WERI-Rb-1 (cell line): ENCODE data around the gene MYBPC2.
A peak's percentile ranks its signal among the peaks of the same experiment; 100 is the strongest.
"Not testable (repeated sequence)": the region's sequence is repeated elsewhere in the genome, so short reads cannot be mapped to it uniquely, and the experiment has no call there.

ENCODE experiments used
- DNase-seq: peaks from one replicate; pipeline ENCODE4 v3.0.0-alpha.2; 2020
- H3K27ac ChIP-seq: fragments of 250-450 bp; sonication (Bioruptor Pico); 2 replicates; pipeline ENCODE4 v1.5.1; 2020; ENCODE audit warnings: mild to moderate bottlenecking, moderate library complexity
- H3K27me3 ChIP-seq: fragments of 250-450 bp; sonication (Bioruptor Pico); 2 replicates; pipeline ENCODE4 v1.5.1; 2021; ENCODE audit warnings: mild to moderate bottlenecking, low read depth, moderate library complexity; ENCODE audit not compliant: insufficient read depth, severe bottlenecking
- H3K36me3 ChIP-seq: fragments of 250-450 bp; sonication (Bioruptor Pico); 2 replicates; pipeline ENCODE4 v1.5.1; 2020; ENCODE audit warnings: mild to moderate bottlenecking, moderate library complexity
- H3K4me3 ChIP-seq: 2 replicates; pipeline ENCODE4 v1.5.1; 2011; ENCODE audit warnings: low read depth, mild to moderate bottlenecking, control low read depth, low read length
- H3K9me3 ChIP-seq: fragments of 250-450 bp; sonication (Bioruptor Pico); 2 replicates; pipeline ENCODE4 v1.5.1; 2021; ENCODE audit warnings: mild to moderate bottlenecking, moderate library complexity; ENCODE audit not compliant: severe bottlenecking
- CTCF ChIP-seq: IDR thresholded peaks from 2 replicates; pipeline ENCODE4 v1.5.1; 2011; ENCODE audit warnings: low read depth, mild to moderate bottlenecking, control low read depth, inconsistent platforms, low read length

The MYBPC2 gene

GRCh38 chr19:50466706-50467039 is 34.0 kb downstream of the MYBPC2 start:
- Histone ChIP-seq H3K27me3 (no peaks in the 10 kb centered on the region), H3K4me3 (no peak overlapping the region), H3K36me3 (no peaks in the 10 kb centered on the region), H3K9me3 (no peaks in the 10 kb centered on the region), H3K27ac (peak overlapping the region; percentile 49; the same call in 1 of the 2 replicates)
- no peak for TF ChIP-seq CTCF
- no peak for DNase-seq

- no peak for DNase-seq
Measured at GRCh38 chr19:50467566-50467965, 34.9 kb downstream of the MYBPC2 start.

GRCh38 chr19:50468818-50469217 is 36.1 kb downstream of the MYBPC2 start:
- no peaks in the 10 kb centered on the region for H3K36me3 ChIP-seq
- H3K27ac ChIP-seq, result no peak overlapping the region
- TF ChIP-seq CTCF, result no peak
- no peaks in the 10 kb centered on the region for H3K9me3 ChIP-seq
- no peaks in the 10 kb centered on the region for H3K27me3 ChIP-seq
- no peak for DNase-seq
- H3K4me3 ChIP-seq, result no peak overlapping the region

More at GRCh38 chr19:50467566-50467965, 34.9 kb downstream of the MYBPC2 start:
- no peak for TF ChIP-seq CTCF
- no peak overlapping the region for H3K27ac ChIP-seq
- no peaks in the 10 kb centered on the region for H3K27me3 ChIP-seq
- H3K36me3 ChIP-seq, result no peaks in the 10 kb centered on the region
- no peaks in the 10 kb centered on the region for H3K9me3 ChIP-seq
- no peak overlapping the region for H3K4me3 ChIP-seq

- not testable (repeated sequence) for H3K36me3 ChIP-seq, H3K9me3 ChIP-seq, H3K4me3 ChIP-seq, DNase-seq, H3K27ac ChIP-seq, H3K27me3 ChIP-seq
Measured at GRCh38 chr19:50473336-50473735, 40.6 kb downstream of the MYBPC2 start.

- H3K36me3 ChIP-seq, result no peaks in the 10 kb centered on the region
- no peak for DNase-seq
- no peaks in the 10 kb centered on the region for H3K9me3 ChIP-seq
- no peaks in the 10 kb centered on the region for H3K27me3 ChIP-seq
- no peak overlapping the region for H3K4me3 ChIP-seq
- TF ChIP-seq CTCF, result no peak
- no peak overlapping the region for H3K27ac ChIP-seq
Measured at GRCh38 chr19:50475101-50475568, 42.4 kb downstream of the MYBPC2 start.

GRCh38 chr19:50475736-50476223 is 43.1 kb downstream of the MYBPC2 start:
- no peak for TF ChIP-seq CTCF
- Histone ChIP-seq H3K9me3 (no peaks in the 10 kb centered on the region), H3K36me3 (no peaks in the 10 kb centered on the region), H3K27ac (no peak overlapping the region), H3K27me3 (no peaks in the 10 kb centered on the region), H3K4me3 (no peak overlapping the region)
- no peak for DNase-seq
